NOMO-1 (cell line): ENCODE results near the gene AUTS2.
"Not testable (repeated sequence)": the region's sequence is repeated elsewhere in the genome, so short reads cannot be mapped to it uniquely, and the experiment has no call there.

Experiments used
- DNase-seq, 2 experiments: peaks; one replicate each; lab custom pipeline; 2025; ENCODE audit not compliant: unreplicated experiment in 2 of 2; lab: John Stamatoyannopoulos, UW

The AUTS2 gene

DNA sequence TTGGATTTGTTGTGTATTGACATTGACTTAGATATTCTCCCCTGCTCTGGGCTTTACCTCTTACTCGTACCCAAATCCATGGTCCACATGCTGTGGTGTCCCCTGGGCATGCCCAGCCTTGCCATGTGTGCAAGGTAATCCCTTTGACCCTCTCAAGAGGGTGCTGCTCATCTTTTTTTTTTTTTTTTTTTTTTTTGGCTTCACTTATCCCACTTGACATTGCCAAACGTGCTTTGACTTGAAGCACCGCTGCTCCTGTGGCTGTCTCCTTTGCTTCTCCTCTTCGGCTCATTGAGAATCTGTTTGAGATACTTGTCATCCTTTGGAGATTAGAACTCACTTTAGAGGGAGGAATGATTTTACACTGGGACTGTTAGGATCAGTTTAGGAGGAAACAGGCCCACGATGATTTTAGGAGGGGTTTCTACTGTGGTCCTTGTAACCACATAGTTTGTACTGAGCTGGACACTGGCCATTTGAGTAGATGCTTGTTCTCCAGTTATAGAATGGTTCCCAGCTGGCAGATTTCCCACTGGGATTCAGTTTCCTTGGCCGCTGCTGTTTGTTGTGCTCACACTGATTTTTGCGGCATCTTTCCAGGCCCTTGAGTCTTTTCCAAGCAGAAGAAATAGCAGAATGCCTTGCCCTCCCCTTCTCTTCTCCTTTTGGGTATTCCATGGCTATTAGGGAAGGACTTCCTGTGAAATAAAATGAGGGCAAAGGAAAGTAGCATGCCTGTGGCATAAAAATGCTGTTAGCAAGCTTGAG is 184.8 kb downstream of the AUTS2 start:
- DNase-seq: no peak

- DNase-seq: not testable (repeated sequence)
These were observed 187.9 kb downstream of the AUTS2 start for GRCh38 chr7:69786130-69786529.

DNA sequence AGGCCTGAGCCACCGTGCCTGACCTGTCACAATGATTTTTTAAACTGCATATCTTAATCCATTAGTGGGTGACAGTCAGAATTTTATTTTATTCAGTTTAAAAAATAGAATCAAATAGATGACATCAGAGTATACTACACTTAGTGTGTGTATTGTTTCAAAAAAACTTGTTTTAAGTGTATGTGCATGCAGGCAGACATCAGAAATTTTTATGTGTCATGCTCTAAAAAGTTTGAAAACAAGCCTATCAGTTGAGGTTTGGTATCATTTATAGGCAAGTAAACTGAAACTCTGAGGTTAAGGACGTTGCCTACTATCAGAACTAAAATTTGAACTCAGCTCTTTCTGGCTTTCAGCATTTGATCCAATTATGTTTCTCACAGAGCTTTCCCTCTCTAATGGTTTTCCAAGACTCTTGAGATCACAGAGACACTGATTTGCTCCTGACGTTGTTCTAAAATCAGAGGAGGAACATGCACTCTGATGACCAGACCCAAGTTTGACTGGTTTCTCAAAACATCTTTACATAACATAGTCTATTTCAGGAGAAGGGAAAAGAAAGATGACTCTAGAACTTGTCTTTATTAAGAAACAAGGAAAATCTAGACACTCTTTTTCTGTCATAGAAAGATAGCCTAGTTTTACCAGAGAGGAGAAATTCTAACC is 188.6 kb downstream of the AUTS2 start:
- no peak for DNase-seq

- no peak for DNase-seq
These were observed 189.6 kb downstream of the AUTS2 start for GRCh38 chr7:69787736-69788431.

- DNase-seq: no peak
These were observed 191.3 kb downstream of the AUTS2 start for GRCh38 chr7:69789563-69789962.

DNA sequence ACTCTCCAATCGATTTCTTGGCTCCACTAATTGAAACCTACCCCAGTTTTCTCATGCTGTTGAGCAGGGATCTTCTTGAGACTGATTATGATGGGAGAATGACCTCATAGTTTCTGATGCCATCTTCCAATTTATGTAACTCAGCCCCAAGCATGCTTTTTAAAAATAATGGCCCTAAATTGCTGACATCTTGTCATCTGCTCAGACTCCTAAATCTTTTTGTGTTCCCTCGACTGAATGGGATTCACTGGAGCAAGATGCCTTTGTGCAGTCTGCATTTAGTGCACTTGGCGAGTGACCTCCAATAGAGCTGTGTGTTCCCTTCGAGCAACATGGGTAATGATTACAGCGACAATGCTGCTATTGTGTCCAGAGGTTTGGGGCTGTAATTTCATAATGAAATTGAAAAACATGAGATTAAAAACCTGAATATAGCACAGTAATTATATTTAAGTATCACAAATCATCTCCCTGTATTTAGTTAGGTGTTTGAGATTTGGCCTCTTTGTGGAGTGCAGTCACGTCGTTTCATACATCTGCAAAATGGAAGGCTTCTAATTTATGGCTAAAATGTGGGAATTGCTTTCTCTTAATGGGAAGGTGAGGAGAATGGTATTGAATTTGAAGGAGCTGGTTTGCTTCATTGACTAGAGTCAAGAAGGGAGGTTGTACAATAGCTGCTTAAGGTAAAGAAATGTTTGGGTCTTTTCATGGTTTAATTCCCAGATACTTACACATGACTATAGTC is 192.9 kb downstream of the AUTS2 start:
- DNase-seq: no peak

DNA sequence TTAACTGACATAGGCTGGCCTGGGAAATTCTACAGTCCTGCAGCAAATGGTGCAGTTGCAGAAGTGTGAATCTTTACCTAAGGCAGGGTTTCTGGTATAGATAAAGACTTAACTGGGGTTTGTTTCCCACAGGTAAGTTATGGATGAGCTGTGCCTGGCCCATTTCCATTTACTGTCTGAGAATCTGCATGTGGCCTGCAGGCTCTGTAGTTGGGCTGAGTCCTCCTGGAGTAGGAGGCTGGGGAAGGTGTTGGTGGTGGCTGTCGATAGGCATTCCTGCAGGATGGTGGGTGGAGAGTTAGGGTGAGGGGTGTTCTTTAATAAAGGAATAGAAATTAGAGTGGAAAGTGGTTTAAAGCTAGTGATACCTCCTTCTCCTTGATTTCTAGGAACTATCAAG is 193.5 kb downstream of the AUTS2 start:
- no peak for DNase-seq

DNA sequence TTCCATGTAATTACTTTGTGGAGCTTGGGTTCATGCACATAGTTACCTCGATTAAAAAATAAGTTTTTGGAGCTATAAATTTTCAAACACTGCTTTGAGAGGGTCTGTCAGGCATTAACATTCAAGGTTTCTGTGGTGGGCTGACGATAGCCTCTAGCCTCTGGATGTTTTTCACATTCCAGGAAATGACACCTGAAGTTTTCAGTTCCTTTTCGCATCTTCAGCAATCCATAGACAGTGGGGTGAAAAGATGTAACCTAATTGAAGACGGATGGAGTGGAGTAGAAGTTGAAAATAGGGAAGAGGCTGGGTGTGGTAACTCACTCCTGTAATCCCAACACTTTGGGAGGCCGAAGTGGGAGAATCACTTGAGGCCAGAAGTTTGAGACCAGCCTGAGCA is 197.7 kb downstream of the AUTS2 start:
- no peak for DNase-seq

DNA sequence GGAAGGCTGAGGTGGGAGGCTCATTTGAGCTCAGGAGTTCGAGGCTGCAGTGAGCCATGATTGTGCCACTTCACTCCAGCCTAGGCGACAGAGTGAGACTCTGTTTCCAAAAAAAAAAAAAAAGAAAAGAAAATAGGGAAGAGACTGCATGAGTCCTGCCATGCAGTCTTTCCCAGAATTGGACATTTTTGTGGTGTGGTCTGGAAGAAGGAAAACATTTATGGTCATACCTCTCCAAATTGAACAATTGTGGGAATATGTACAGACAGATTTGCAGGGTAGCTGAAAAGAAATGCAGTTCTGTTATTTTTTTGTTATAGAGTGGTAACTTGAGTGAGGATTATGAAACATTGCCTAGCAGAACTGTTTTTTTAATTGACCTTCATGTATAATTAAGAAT is 198.1 kb downstream of the AUTS2 start:
- no peak for DNase-seq

- DNase-seq: no peak
These were observed 200.9 kb downstream of the AUTS2 start for GRCh38 chr7:69799048-69799697.

GRCh38 chr7:69799990-69800389 is 201.7 kb downstream of the AUTS2 start:
- DNase-seq: no peak

DNA sequence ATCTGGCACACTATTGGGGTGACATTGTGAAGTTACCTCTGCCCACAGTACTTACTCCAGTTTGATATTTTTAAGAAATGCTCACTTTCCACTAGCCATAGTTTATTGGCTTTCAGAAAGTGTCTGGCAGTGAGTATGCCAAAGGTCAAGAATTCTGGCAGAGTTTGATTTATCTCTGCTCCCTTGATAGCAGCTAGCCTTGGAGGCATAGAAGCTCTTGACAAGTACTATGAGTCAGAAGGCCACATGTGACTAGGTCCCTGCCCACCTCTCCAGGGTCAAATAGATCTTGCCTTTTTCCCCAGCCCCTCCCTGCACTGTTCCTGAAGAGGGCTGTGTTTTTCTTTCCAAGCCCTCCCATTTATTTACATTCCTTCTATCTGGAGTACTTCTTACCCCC is 202.2 kb downstream of the AUTS2 start:
- no peak for DNase-seq

- DNase-seq: no peak
These were observed 203.7 kb downstream of the AUTS2 start for GRCh38 chr7:69801729-69802682.

DNA sequence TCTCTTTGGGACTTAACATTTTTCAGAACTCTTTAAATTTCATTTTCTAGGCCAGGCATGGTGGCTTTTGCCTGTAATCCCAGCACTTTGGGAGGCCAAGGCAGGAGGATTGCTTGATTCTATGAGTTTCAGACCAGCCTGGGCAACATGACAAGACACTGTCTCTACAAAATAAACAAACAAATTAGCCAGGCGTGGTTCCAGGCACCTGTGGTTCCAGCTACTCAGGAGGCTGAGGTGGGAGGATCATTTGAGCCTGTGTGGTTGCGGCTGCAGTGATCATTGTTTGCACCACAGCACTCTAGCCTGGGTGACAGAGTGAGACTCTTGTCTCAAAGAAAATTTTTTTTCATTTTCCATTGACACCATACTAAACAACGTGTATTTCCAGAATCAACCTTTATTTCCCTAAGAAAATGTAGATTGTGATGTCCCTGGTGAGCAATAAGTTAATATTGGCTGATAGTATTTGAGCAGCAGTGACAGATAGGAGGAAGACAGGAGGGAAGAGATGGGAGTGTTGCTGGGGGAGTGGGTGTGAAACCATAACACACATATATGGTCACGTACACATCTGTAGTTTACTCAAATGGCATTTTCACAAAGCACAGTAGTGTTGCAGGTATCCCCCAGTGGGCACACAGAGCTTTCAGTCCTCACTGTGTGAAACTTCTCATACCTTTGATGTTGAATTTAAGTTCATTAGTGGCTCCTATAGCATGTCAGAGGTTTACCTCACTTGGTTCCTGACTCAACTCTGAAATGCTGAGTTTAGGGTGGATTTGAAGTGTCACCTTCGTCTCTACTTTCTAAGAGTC is 205.6 kb downstream of the AUTS2 start:
- no peak for DNase-seq

GRCh38 chr7:69804962-69805361 is 206.7 kb downstream of the AUTS2 start:
- no peak for DNase-seq

GRCh38 chr7:69808391-69808790 is 210.1 kb downstream of the AUTS2 start:
- DNase-seq: no peak

- DNase-seq: no peak
These were observed 213.4 kb downstream of the AUTS2 start for GRCh38 chr7:69811476-69812308.

- no peak for DNase-seq
These were observed 214.5 kb downstream of the AUTS2 start for GRCh38 chr7:69812756-69813155.
